ENCODE measurements around the gene GSTO2.

Gene GSTO2

GRCh38 chr10:104279550-104280259 lies 10.7 kb downstream of the GSTO2 start:
- no peak overlapping the region for H3K4me3 ChIP-seq (ENCODE audit: low read depth, low read length)
- no peak for TF ChIP-seq CTCF (conservative IDR thresholded peaks at IDR 0.05; ENCODE audit: low read depth, low read length)
- no peak for DNase-seq (ENCODE audit: low read depth)

- TF ChIP-seq CTCF (conservative IDR thresholded peaks at IDR 0.05; ENCODE audit: low read depth, low read length): no peak
- no peak for DNase-seq (ENCODE audit: low read depth)
Observed at GRCh38 chr10:104281694-104282093, 12.7 kb downstream of the GSTO2 start.

DNA sequence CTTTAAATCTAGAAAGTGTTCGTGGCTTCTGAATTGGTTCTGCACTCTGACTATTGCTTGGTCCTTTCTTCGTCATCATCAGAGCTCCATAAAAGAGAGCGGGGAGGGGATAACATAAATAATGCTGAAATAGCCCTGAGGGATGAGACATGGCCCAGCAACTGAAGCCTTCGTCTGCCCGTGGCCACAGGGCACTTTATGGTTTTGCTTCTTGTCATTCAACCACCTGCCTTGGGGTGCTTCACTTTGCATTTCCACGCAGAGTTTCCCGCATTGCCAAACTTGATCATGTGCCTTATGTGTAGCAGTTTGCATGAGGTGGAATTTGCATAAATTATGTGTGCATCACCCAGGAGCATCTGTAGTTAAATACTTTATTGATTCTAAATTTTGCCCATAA lies 15.9 kb downstream of the GSTO2 start:
- no peak for TF ChIP-seq CTCF (conservative IDR thresholded peaks at IDR 0.05; ENCODE audit: low read depth, low read length)
- H3K4me3 ChIP-seq (ENCODE audit: low read depth, low read length): no peak overlapping the region
- DNase-seq (ENCODE audit: low read depth): no peak

More at GRCh38 chr10:104281694-104282093, 12.7 kb downstream of the GSTO2 start:
- H3K4me3 ChIP-seq (ENCODE audit: low read depth, low read length): no peak overlapping the region

- no peak for DNase-seq (ENCODE audit: low read depth)
- H3K4me3 ChIP-seq (ENCODE audit: low read depth, low read length): no peak overlapping the region
- TF ChIP-seq CTCF (conservative IDR thresholded peaks at IDR 0.05; ENCODE audit: low read depth, low read length): no peak
Observed at GRCh38 chr10:104286939-104287338, 18.0 kb downstream of the GSTO2 start.

DNA sequence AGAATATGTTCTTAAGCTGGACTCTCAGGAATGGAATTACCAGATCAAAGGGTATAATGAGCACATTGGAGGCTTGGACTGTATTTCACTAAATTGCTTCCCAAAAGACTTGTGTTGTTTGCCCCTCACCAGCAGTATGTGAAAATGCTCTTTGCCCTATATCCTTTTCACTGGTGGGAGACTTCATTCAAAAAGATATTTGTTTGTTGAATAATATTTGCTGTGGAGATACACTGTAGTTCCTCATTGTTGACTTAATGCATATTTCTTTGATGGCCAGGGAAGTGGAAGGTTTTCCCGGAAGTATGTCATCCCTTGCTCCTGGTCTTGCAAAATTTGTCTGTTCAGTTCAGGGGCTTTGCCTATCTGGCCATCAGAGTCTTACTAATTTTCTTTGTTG lies 19.4 kb downstream of the GSTO2 start:
- no peak for TF ChIP-seq CTCF (conservative IDR thresholded peaks at IDR 0.05; ENCODE audit: low read depth, low read length)
- DNase-seq (ENCODE audit: low read depth): peak; percentile 46
- H3K4me3 ChIP-seq (ENCODE audit: low read depth, low read length): no peak overlapping the region

DNA sequence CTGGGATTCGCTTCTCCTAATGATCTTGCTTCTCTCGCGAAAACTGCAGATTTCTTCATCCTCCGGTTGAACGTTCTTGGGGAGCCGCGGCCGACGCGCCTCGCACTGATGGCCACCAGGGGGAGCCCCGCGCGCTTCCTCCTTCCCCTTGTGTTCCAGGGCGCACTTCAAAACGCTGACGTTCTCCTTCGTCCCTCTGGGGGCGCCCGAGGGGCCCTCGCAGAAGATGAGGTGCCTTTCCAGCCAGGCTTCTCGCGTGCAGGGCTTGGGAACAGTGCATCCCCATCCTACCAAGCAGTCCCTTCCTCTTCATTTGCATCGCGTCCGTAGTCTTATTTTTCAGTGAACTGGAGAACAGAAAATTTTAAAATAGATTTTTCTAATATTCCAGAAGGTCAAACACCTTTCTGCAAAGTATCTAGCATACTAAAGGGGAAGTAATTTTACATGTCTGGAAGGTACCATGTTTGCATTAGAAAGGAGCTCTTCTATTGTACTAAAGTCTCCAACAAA lies 22.5 kb downstream of the GSTO2 start:
- peak; percentile 100 for TF ChIP-seq CTCF (conservative IDR thresholded peaks at IDR 0.05; ENCODE audit: low read depth, low read length)
- DNase-seq (ENCODE audit: low read depth): peak; percentile 93
- peak overlapping the region; percentile 3 for H3K4me3 ChIP-seq (ENCODE audit: low read depth, low read length)

DNA sequence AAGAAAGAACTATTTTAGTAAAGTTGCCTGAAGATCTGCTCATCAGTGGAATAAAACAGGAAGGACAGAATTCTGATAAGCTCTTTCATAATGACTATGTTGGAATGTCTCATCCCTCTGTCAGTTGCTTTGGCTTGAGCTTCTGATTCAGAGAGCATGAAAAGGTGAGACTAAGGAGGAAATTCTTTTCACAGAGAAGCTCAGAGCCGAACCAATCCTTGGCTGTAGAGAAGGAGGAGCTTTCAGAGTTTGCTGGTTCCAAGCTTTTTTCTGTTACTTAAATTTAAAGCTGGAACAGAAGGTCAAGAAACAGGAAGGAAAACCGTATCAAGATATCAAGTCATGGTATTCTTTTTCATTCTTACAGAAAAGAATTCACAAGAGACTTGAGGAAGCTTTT lies 24.0 kb downstream of the GSTO2 start:
- DNase-seq (ENCODE audit: low read depth): peak; percentile 95
- no peak overlapping the region for H3K4me3 ChIP-seq (ENCODE audit: low read depth, low read length)
- TF ChIP-seq CTCF (conservative IDR thresholded peaks at IDR 0.05; ENCODE audit: low read depth, low read length): no peak

Data from choroid plexus epithelial cell (primary cell).